ENCODE results near the gene SSC5D.

Gene SSC5D

GRCh38 chr19:55497763-55498162 lies 9.5 kb downstream of the SSC5D start:
- no peak for DNase-seq (ENCODE audit: low spot score)

GRCh38 chr19:55498246-55498840 lies 10.1 kb downstream of the SSC5D start:
- no peak for DNase-seq (ENCODE audit: low spot score)
- TF ChIP-seq CTCF (IDR thresholded peaks at IDR 0.05; ENCODE audit: extremely low read depth, missing control alignments): no peak

More at GRCh38 chr19:55497763-55498162, 9.5 kb downstream of the SSC5D start:
- TF ChIP-seq CTCF (IDR thresholded peaks at IDR 0.05; ENCODE audit: extremely low read depth, missing control alignments): no peak

- DNase-seq (ENCODE audit: low spot score): no peak
- TF ChIP-seq CTCF (IDR thresholded peaks at IDR 0.05; ENCODE audit: extremely low read depth, missing control alignments): no peak
Observed at GRCh38 chr19:55500368-55500952, 12.2 kb downstream of the SSC5D start.

GRCh38 chr19:55502197-55502952 lies 14.1 kb downstream of the SSC5D start:
- no peak for TF ChIP-seq CTCF (IDR thresholded peaks at IDR 0.05; ENCODE audit: extremely low read depth, missing control alignments)
- no peak for DNase-seq (ENCODE audit: low spot score)

- TF ChIP-seq CTCF (IDR thresholded peaks at IDR 0.05; ENCODE audit: extremely low read depth, missing control alignments): no peak
- no peak for DNase-seq (ENCODE audit: low spot score)
Observed at GRCh38 chr19:55503157-55503501, 14.9 kb downstream of the SSC5D start.

GRCh38 chr19:55503502-55504251 lies 15.4 kb downstream of the SSC5D start:
- DNase-seq (ENCODE audit: low spot score): peak; percentile 98
- peak; percentile 98 for TF ChIP-seq CTCF (IDR thresholded peaks at IDR 0.05; ENCODE audit: extremely low read depth, missing control alignments)

- no peak for DNase-seq (ENCODE audit: low spot score)
- TF ChIP-seq CTCF (IDR thresholded peaks at IDR 0.05; ENCODE audit: extremely low read depth, missing control alignments): no peak
Observed at GRCh38 chr19:55504252-55504603, 16.0 kb downstream of the SSC5D start.

All from GM20000 (cell line).